ENCODE data around the gene XYLT1. TPM values are rescaled to one million over a fixed set of nuclear protein-coding genes. Genes with fewer than 3 reads are reported as not detected.

XYLT1 gene
- total and polyA plus RNA-seq, 2 of the 4 experiments (the other 2 are of a cell fraction) = 9.0 to 12.7 TPM

GRCh38 chr16:17354141-17354601, 116.6 kb downstream of the XYLT1 start:
- no peak overlapping the region for H3K4me2 ChIP-seq (ENCODE audit: low read depth, low read length)
- no peak overlapping the region for H2AFZ ChIP-seq (replicated peaks; ENCODE audit: low read length, poor library complexity)
- no peak overlapping the region for H2AK5ac ChIP-seq (ENCODE audit: low read depth, low read length)
- H3K27me3 ChIP-seq (ENCODE audit: control insufficient read depth, insufficient read depth, low read length) = no peaks in the 10 kb centered on the region
- ATAC-seq (ENCODE audit: low read depth) (no peak), DNase-seq (no peak)
- no peak overlapping the region for H3K18ac ChIP-seq (ENCODE audit: low read depth, low read length)
- H2BK120ac ChIP-seq (ENCODE audit: low read depth, low read length) = no peak overlapping the region
- H2BK5ac ChIP-seq (ENCODE audit: low read depth, low read length, poor library complexity, severe bottlenecking) = no peak overlapping the region
- 0 out of 2 replicates have a peak, but pooled peaks cover 4% of the 10 kb centered on the region for H4K20me1 ChIP-seq (ENCODE audit: insufficient read depth, low read length)
- dilution Hi-C loops (cut with HindIII; ENCODE audit: low sequenced_read_pairs, unreplicated experiment) (no loop called here), in situ Hi-C loops (cut with MboI; ENCODE audit: low sequenced_read_pairs) (no loop called here), intact Hi-C loops (cut with micrococcal nuclease) (no loop called here)
- H3K9me3 ChIP-seq (ENCODE audit: control insufficient read depth, insufficient read depth, low read length) = no peaks in the 10 kb centered on the region
- H3K4me1 ChIP-seq (ENCODE audit: control insufficient read depth, insufficient read depth, low read length) = no peaks in the 10 kb centered on the region
- H3K4me3 ChIP-seq (ENCODE audit: insufficient read depth, low read depth, low read length) = no peak overlapping the region
- no peak overlapping the region for H3K9ac ChIP-seq (ENCODE audit: low read depth, low read length)
- no peak overlapping the region for H3K4ac ChIP-seq (ENCODE audit: low read depth, low read length)
- H3K79me1 ChIP-seq (ENCODE audit: low read depth in 1 of 2, low read length in 2 of 2) = peaks cover 0 to 23% of the 10 kb centered on the region in 2 experiments; a peak in 1 of 4 replicates
- no TSS peak for BruUV-seq (replicated peaks)
- TF ChIP-seq BHLHE40 (IDR thresholded peaks at IDR 0.05; ENCODE audit: low read depth, low read length) = no peak
- no peak for TF ChIP-seq MAZ (IDR thresholded peaks at IDR 0.05; ENCODE audit: borderline replicate concordance, low read depth, low read length)
- no peak for TF ChIP-seq USF2 (IDR thresholded peaks at IDR 0.05; ENCODE audit: low read depth, low read length)
- TF ChIP-seq MAFK (IDR thresholded peaks at IDR 0.05; ENCODE audit: low read depth, low read length) = no peak
- no peak for TF ChIP-seq RCOR1 (IDR thresholded peaks at IDR 0.05; ENCODE audit: insufficient replicate concordance, low read length)
- no peak for TF ChIP-seq ELK1 (IDR thresholded peaks at IDR 0.05; ENCODE audit: borderline replicate concordance, low read depth, low read length)
- TF ChIP-seq CHD1 (IDR thresholded peaks at IDR 0.05; ENCODE audit: low read depth, low read length) = no peak
- no peak for TF ChIP-seq NFE2L2 (IDR thresholded peaks at IDR 0.05; ENCODE audit: low read depth, low read length)
- no peak for TF ChIP-seq RAD21 (IDR thresholded peaks at IDR 0.05; ENCODE audit: low read length)
- no peak for TF ChIP-seq SMC3 (IDR thresholded peaks at IDR 0.05; ENCODE audit: low read depth, low read length)
- WGBS, 2 experiments (ENCODE audit: extremely low coverage in 2 of 2, insufficient read length in 1 of 2) = 60% methylated on average over 3 of the region's 10 CpGs; no CpG with 5 or more reads in 1 of the 2 experiments
- ChIA-PET POLR2A (ENCODE audit: unreplicated experiment) (no interaction called here), CTCF (no interaction called here)
- H3K56ac ChIP-seq (ENCODE audit: extremely low read depth, insufficient read depth, low read length) = no peak overlapping the region
- no peaks in the 10 kb centered on the region for H3K36me3 ChIP-seq (ENCODE audit: control insufficient read depth, insufficient read depth, low read length)
- H2BK15ac ChIP-seq (ENCODE audit: low read depth, low read length) = no peak overlapping the region
- no peak overlapping the region for H4K8ac ChIP-seq (ENCODE audit: low read depth in 2 of 2, low read length in 2 of 2)
- H3K14ac ChIP-seq (replicated peaks; ENCODE audit: low read depth, low read length) = no peak overlapping the region
- H3K23ac ChIP-seq (ENCODE audit: low read depth, low read length) = no peak overlapping the region
- H4K5ac ChIP-seq (ENCODE audit: low read depth, low read length) = no peak overlapping the region
- H3K9me1 ChIP-seq (ENCODE audit: insufficient read depth, low read length) = peaks cover 3% of the 10 kb centered on the region; the same call in 1 of the 2 replicates
- H2AK9ac ChIP-seq (replicated peaks; ENCODE audit: low read depth, low read length, poor library complexity) = no peak overlapping the region
- H3K27ac ChIP-seq (ENCODE audit: insufficient read depth, low read length) = no peak overlapping the region
- no peak overlapping the region for H2BK20ac ChIP-seq (ENCODE audit: low read depth, low read length)
- no peak overlapping the region for H4K91ac ChIP-seq (ENCODE audit: insufficient read depth, low read depth, low read length)
